Omental fat pad (tissue), 4 donors: ENCODE results near the gene SH2D3A. TPM values are rescaled to one million over a fixed set of nuclear protein-coding genes. Genes with fewer than 3 reads are reported as not detected.

Experiments used
- ATAC-seq: fragments of 150-250 bp; one replicate; pipeline ENCODE4 v1.9.1; 2016; ENCODE audit warnings: mild to moderate bottlenecking, moderate library complexity; ENCODE audit not compliant: low FRiP score
- DNase-seq: peaks from one replicate; pipeline ENCODE4 v3.0.0-alpha.2; 2019; ENCODE audit warnings: low spot score
- CTCF ChIP-seq, 3 donors: fragments of 450-650 bp; IDR thresholded peaks; one replicate each; pipeline ENCODE4 v1.5.1; 2016 to 2017; ENCODE audit warnings: antibody characterized with exemption in 3 of 3, mild to moderate bottlenecking in 3 of 3, moderate library complexity in 2 of 3
- total RNA-seq, 4 donors: library from RNA; depleted of rRNA; stranded (reverse); fragments of >200 nt; gene quantifications; one replicate each; pipeline ENCODE4 v1.1.0, GENCODE V29; 2016

SH2D3A gene
- total RNA-seq, 4 donors from 2014 or later: 1.3 to 3.4 (median 2.0) TPM; not detected in 1

GRCh38 chr19:6713773-6714692 is 53.2 kb downstream of the SH2D3A start:
- ATAC-seq (no peak), DNase-seq (no peak)
- TF ChIP-seq CTCF (IDR thresholded peaks at IDR 0.05): no peak

GRCh38 chr19:6712692-6713670 is 54.3 kb downstream of the SH2D3A start:
- ATAC-seq (no peak), DNase-seq (no peak)
- TF ChIP-seq CTCF (IDR thresholded peaks at IDR 0.05): no peak

- ATAC-seq (no peak), DNase-seq (no peak)
- no peak for TF ChIP-seq CTCF (IDR thresholded peaks at IDR 0.05)
Observed at GRCh38 chr19:6712231-6712630, 55.0 kb downstream of the SH2D3A start.

- TF ChIP-seq CTCF (IDR thresholded peaks at IDR 0.05): no peak
- no peak for DNase-seq
- ATAC-seq: no peak
Observed at GRCh38 chr19:6711605-6712004, 55.6 kb downstream of the SH2D3A start.

- DNase-seq: no peak
- no peak for TF ChIP-seq CTCF (IDR thresholded peaks at IDR 0.05)
Observed at GRCh38 chr19:6711078-6711361, 56.2 kb downstream of the SH2D3A start.

GRCh38 chr19:6710273-6711077 is 56.8 kb downstream of the SH2D3A start:
- no peak for DNase-seq
- no peak for TF ChIP-seq CTCF (IDR thresholded peaks at IDR 0.05)
- ATAC-seq: no peak

More at GRCh38 chr19:6711078-6711361, 56.2 kb downstream of the SH2D3A start:
- no peak for ATAC-seq
